Measurements from ENCODE around the gene AKT1. TPM values are rescaled to one million over a fixed set of nuclear protein-coding genes. Genes with fewer than 3 reads are reported as not detected.
A peak's percentile ranks its signal among the peaks of the same experiment; 100 is the strongest.

The AKT1 gene
- total and polyA plus RNA-seq, 2 of the 13 experiments (the other 11 are each of a cell fraction or from before 2014, with no cell fraction given), result 96.2 to 116 TPM

DNA sequence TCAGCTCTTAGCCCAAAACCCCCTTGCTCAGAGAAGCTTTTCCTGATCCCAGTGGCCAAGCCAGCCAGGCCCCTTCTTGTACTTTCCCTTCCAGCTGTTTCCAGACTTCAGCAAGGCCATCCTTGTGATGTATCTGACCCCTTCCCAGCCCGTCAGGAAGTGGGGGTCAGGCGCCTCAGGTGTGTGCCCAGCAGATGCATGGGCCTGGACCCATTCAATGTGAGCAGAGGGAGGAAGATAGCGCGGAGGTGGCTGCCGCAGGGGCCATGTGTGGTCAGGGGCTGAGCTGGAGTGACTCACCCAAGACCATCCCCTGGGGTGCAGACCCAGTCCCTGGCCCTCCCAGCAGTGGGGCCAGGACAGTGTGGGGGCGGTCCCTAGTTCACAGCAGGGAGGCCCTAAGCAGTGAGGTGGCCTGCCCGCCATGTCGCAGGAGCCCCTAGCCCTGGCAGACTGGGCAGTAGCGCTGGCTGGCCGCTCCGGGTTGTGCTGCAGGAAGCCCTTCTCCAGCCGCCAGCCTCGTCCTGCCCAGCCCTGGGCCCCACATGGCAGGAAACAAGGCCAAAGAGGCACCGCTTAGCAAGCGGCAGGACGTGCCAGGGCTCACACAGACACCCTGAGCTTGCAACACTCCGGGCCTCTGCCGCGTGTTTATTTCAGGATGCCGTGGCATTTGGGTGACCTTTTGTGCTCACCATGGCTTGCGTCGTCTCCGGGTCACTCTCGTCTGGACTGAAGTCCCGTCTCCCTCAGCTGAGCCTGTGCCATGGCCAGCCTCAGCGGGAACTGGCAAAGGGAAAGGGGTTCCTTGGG lies 59.5 kb downstream of the AKT1 start (continued):
- TF ChIP-seq, protein P1, sequence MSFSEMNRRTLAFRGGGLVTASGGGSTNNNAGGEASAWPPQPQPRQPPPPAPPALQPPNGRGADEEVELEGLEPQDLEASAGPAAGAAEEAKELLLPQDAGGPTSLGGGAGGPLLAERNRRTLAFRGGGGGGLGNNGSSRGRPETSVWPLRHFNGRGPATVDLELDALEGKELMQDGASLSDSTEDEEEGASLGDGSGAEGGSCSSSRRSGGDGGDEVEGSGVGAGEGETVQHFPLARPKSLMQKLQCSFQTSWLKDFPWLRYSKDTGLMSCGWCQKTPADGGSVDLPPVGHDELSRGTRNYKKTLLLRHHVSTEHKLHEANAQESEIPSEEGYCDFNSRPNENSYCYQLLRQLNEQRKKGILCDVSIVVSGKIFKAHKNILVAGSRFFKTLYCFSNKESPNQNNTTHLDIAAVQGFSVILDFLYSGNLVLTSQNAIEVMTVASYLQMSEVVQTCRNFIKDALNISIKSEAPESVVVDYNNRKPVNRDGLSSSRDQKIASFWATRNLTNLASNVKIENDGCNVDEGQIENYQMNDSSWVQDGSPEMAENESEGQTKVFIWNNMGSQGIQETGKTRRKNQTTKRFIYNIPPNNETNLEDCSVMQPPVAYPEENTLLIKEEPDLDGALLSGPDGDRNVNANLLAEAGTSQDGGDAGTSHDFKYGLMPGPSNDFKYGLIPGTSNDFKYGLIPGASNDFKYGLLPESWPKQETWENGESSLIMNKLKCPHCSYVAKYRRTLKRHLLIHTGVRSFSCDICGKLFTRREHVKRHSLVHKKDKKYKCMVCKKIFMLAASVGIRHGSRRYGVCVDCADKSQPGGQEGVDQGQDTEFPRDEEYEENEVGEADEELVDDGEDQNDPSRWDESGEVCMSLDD (CRISPR knock-in tag; IDR thresholded peaks at IDR 0.05; ENCODE audit: borderline replicate concordance), result no peak
- TF ChIP-seq PHF5A (CRISPR knock-in tag; IDR thresholded peaks at IDR 0.05; ENCODE audit: low read depth, unreplicated experiment) (peak; percentile 38), ZNF44 (CRISPR knock-in tag; IDR thresholded peaks at IDR 0.05) (0 out of 2 replicates have a peak, but pooled peaks have one; percentile 65), ARNT2 (CRISPR knock-in tag; IDR thresholded peaks at IDR 0.05; ENCODE audit: low read depth) (peak; percentile 94), MED1 (CRISPR knock-in tag; IDR thresholded peaks at IDR 0.05) (peak; percentile 100), ZNF530 (CRISPR knock-in tag; IDR thresholded peaks at IDR 0.05; ENCODE audit: low read depth) (no peak), MEIS1 (CRISPR knock-in tag; IDR thresholded peaks at IDR 0.05; ENCODE audit: borderline replicate concordance) (peak; percentile 91), POLR2A (IDR thresholded peaks at IDR 0.05; ENCODE audit: insufficient read depth in 1 of 2, low read depth in 2 of 2, low read length in 2 of 2) (peak in 1 of 2 experiments; percentile 38; a peak in 1 of 4 replicates), KLF9 (CRISPR knock-in tag; IDR thresholded peaks at IDR 0.05; ENCODE audit: low read depth) (peak; percentile 73; the same call in 1 of the 2 replicates), ZNF775 (CRISPR knock-in tag; IDR thresholded peaks at IDR 0.05; ENCODE audit: borderline replicate concordance) (no peak), EHMT2 (IDR thresholded peaks at IDR 0.05; ENCODE audit: borderline replicate concordance, low read depth, low read length) (no peak), BRCA1 (CRISPR knock-in tag; IDR thresholded peaks at IDR 0.05) (0 out of 2 replicates have a peak, but pooled peaks have one; percentile 77), ZNF407 (CRISPR knock-in tag; IDR thresholded peaks at IDR 0.05; ENCODE audit: not compliant biosample characterization) (peak; percentile 77), MXD3 (CRISPR knock-in tag; IDR thresholded peaks at IDR 0.05) (0 out of 2 replicates have a peak, but pooled peaks have one; percentile 61)
- TF ChIP-seq, protein P2, sequence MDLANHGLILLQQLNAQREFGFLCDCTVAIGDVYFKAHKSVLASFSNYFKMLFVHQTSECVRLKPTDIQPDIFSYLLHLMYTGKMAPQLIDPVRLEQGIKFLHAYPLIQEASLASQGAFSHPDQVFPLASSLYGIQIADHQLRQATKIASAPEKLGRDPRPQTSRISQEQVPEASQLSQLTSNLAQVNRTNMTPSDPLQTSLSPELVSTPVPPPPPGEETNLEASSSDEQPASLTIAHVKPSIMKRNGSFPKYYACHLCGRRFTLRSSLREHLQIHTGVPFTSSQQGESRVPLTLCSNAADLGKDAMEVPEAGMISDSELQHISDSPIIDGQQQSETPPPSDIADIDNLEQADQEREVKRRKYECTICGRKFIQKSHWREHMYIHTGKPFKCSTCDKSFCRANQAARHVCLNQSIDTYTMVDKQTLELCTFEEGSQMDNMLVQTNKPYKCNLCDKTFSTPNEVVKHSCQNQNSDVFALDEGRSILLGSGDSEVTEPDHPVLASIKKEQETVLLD (CRISPR knock-in tag; IDR thresholded peaks at IDR 0.05; ENCODE audit: low read depth), result peak; percentile 77
